IMR-90 (cell line): ENCODE results near the gene LRP5. TPM values are rescaled to one million over a fixed set of nuclear protein-coding genes. Genes with fewer than 3 reads are reported as not detected.

Source experiments
- ATAC-seq: fragments of 200-7000 bp; cut with Tn5 transposase; 2 replicates; pipeline ENCODE4 v1.9.1; 2020; ENCODE audit warnings: low read depth, mild to moderate bottlenecking, moderate library complexity
- BruUV-seq: library from RNA; stranded (reverse); fragments of 400-500 nt; replicated peaks from 2 replicates; lab custom pipeline; 2021; lab: Mats Ljungman, UMichigan
- CTCF ChIA-PET: fragments of 300-600 bp; formaldehyde crosslinking; extraction: SDS; loops from one replicate; lab custom pipeline; 2021; ENCODE audit warnings: antibody characterized with exemption; lab: Yijun Ruan, JAX
- POLR2A ChIA-PET: fragments of 300-600 bp; sonication (Branson Sonifier 250); formaldehyde crosslinking; loops from one replicate; lab custom pipeline; 2022; ENCODE audit warnings: antibody characterized with exemption; ENCODE audit not compliant: unreplicated experiment; lab: Charles Lee
- DNase-seq: peaks from one replicate; pipeline ENCODE4 v3.0.0; 2013
- H2AFZ ChIP-seq: replicated peaks from 2 replicates; pipeline ENCODE3; 2013; ENCODE audit warnings: low read length, mild to moderate bottlenecking; ENCODE audit not compliant: poor library complexity
- H2AK5ac ChIP-seq: 2 replicates; pipeline ENCODE4 v1.6.1; 2013; ENCODE audit warnings: low read depth, low read length, inconsistent platforms
- H2AK9ac ChIP-seq: replicated peaks from 2 replicates; pipeline ENCODE3; 2013; ENCODE audit warnings: mild to moderate bottlenecking, low read depth, low read length, moderate library complexity; ENCODE audit not compliant: poor library complexity
- H2BK120ac ChIP-seq: 2 replicates; pipeline ENCODE4 v1.6.1; 2013; ENCODE audit warnings: low read depth, low read length, inconsistent platforms
- H2BK15ac ChIP-seq: 3 replicates; pipeline ENCODE4 v1.6.1; 2013; ENCODE audit warnings: low read depth, low read length, inconsistent platforms
- H2BK20ac ChIP-seq: 2 replicates; pipeline ENCODE4 v1.6.1; 2013; ENCODE audit warnings: low read depth, mild to moderate bottlenecking, inconsistent platforms, low read length, moderate library complexity
- H2BK5ac ChIP-seq: 2 replicates; pipeline ENCODE4 v1.6.1; 2013; ENCODE audit warnings: mild to moderate bottlenecking, low read depth, low read length, inconsistent platforms; ENCODE audit not compliant: poor library complexity, severe bottlenecking
- H3K14ac ChIP-seq: replicated peaks from 2 replicates; pipeline ENCODE4 v1.6.1; 2013; ENCODE audit warnings: low read depth, low read length, inconsistent platforms
- H3K18ac ChIP-seq: 2 replicates; pipeline ENCODE4 v1.6.1; 2013; ENCODE audit warnings: low read depth, low read length, control low read depth
- H3K23ac ChIP-seq: 2 replicates; pipeline ENCODE4 v1.6.1; 2013; ENCODE audit warnings: low read depth, low read length, inconsistent platforms
- H3K27ac ChIP-seq: 2 replicates; pipeline ENCODE4 v1.5.1; 2013; ENCODE audit warnings: mild to moderate bottlenecking, control low read depth, low read length; ENCODE audit not compliant: insufficient read depth
- H3K27me3 ChIP-seq: 2 replicates; pipeline ENCODE4 v1.6.1; 2013; ENCODE audit warnings: low read length; ENCODE audit not compliant: control insufficient read depth, insufficient read depth
- H3K36me3 ChIP-seq: 2 replicates; pipeline ENCODE4 v1.6.1; 2013; ENCODE audit warnings: low read length, mixed read lengths; ENCODE audit not compliant: control insufficient read depth, insufficient read depth
- H3K4ac ChIP-seq: 2 replicates; pipeline ENCODE4 v1.6.1; 2013; ENCODE audit warnings: low read depth, low read length, inconsistent platforms
- H3K4me1 ChIP-seq: 2 replicates; pipeline ENCODE4 v1.6.1; 2013; ENCODE audit warnings: low read length, mixed read lengths; ENCODE audit not compliant: control insufficient read depth, insufficient read depth
- H3K4me2 ChIP-seq: 2 replicates; pipeline ENCODE4 v1.6.1; 2013; ENCODE audit warnings: low read depth, mild to moderate bottlenecking, control low read depth, low read length, moderate library complexity
- H3K4me3 ChIP-seq: 2 replicates; pipeline ENCODE4 v1.5.1; 2013; ENCODE audit warnings: low read depth, mild to moderate bottlenecking, control low read depth, low read length, moderate library complexity; ENCODE audit not compliant: insufficient read depth
- H3K56ac ChIP-seq: 2 replicates; pipeline ENCODE4 v1.6.1; 2013; ENCODE audit warnings: low read length, inconsistent platforms; ENCODE audit not compliant: insufficient read depth; ENCODE audit errors: extremely low read depth
- H3K79me1 ChIP-seq, 2 experiments: 2 replicates each; pipeline ENCODE4 v1.6.1; 2013; ENCODE audit warnings: low read length in 2 of 2, inconsistent platforms in 1 of 2, low read depth in 1 of 2
- H3K9ac ChIP-seq: 2 replicates; pipeline ENCODE4 v1.6.1; 2013; ENCODE audit warnings: low read depth, low read length, control low read depth
- H3K9me1 ChIP-seq: 2 replicates; pipeline ENCODE4 v1.6.1; 2013; ENCODE audit warnings: low read length, inconsistent platforms; ENCODE audit not compliant: insufficient read depth
- H3K9me3 ChIP-seq: 2 replicates; pipeline ENCODE4 v1.6.1; 2013; ENCODE audit warnings: low read length; ENCODE audit not compliant: control insufficient read depth, insufficient read depth
- H4K20me1 ChIP-seq: 2 replicates; pipeline ENCODE4 v1.6.1; 2013; ENCODE audit warnings: low read length, inconsistent platforms; ENCODE audit not compliant: insufficient read depth
- H4K5ac ChIP-seq: 2 replicates; pipeline ENCODE4 v1.6.1; 2013; ENCODE audit warnings: mild to moderate bottlenecking, low read depth, low read length, control low read depth
- H4K8ac ChIP-seq, 2 experiments: 2 replicates each; pipeline ENCODE4 v1.6.1; 2013; ENCODE audit warnings: low read depth in 2 of 2, low read length in 2 of 2, control low read depth in 1 of 2, inconsistent platforms in 1 of 2
- H4K91ac ChIP-seq: 2 replicates; pipeline ENCODE4 v1.6.1; 2013; ENCODE audit warnings: low read depth, low read length, inconsistent platforms; ENCODE audit not compliant: insufficient read depth
- CHD1 ChIP-seq: IDR thresholded peaks from 2 replicates; pipeline ENCODE4 v1.6.1; 2012; ENCODE audit warnings: low read depth, low read length, improper control_type of control experiment
- NFE2L2 ChIP-seq: fragments of 150-350 bp; IDR thresholded peaks from 2 replicates; pipeline ENCODE4 v1.6.1; 2016; ENCODE audit warnings: low read depth, mild to moderate bottlenecking, low read length
- RCOR1 ChIP-seq: IDR thresholded peaks from 2 replicates; pipeline ENCODE4 v1.6.1; 2012; ENCODE audit warnings: mild to moderate bottlenecking, low read length, improper control_type of control experiment; ENCODE audit not compliant: insufficient replicate concordance
- SMC3 ChIP-seq: fragments of 150-350 bp; IDR thresholded peaks from 2 replicates; pipeline ENCODE4 v1.6.1; 2016; ENCODE audit warnings: low read depth, mild to moderate bottlenecking, antibody characterized with exemption, low read length, moderate library complexity
- USF2 ChIP-seq: fragments of 150-350 bp; IDR thresholded peaks from 2 replicates; pipeline ENCODE4 v1.6.1; 2017; ENCODE audit warnings: mild to moderate bottlenecking, antibody characterized with exemption, low read length, low read depth
- WGBS, 2 experiments: methylation state at CpG; one replicate each; pipeline versions ENCODE4 v1.1.5 to v1.1.7; 2013; ENCODE audit warnings: missing lambda C conversion rate in 2 of 2; ENCODE audit not compliant: insufficient read length in 1 of 2; ENCODE audit errors: extremely low coverage in 2 of 2; 5-methylcytosine and 5-hydroxymethylcytosine counted together
- dilution Hi-C: fragments of 300-500 bp; cut with HindIII; formaldehyde crosslinking; loops from one replicate; pipeline ENCODE4 v1.14.3; 2018; ENCODE audit warnings: low sequenced_read_pairs; ENCODE audit not compliant: unreplicated experiment
- in situ Hi-C: fragments of 300-500 bp; cut with MboI; formaldehyde crosslinking; loops from 3 replicates; pipeline ENCODE4 v1.14.3; 2019; ENCODE audit warnings: low sequenced_read_pairs, inconsistent platforms, mixed read lengths
- intact Hi-C: fragments of 100-400 bp; cut with micrococcal nuclease; formaldehyde crosslinking; loops from 2 replicates; pipeline ENCODE4 v1.10.0; 2022
- polyA plus RNA-seq, 3 experiments: library from polyadenylated mRNA; depleted of rRNA; stranded (reverse); fragments of >200 nt; gene quantifications; 2 replicates each; pipeline ENCODE4 v1.2.3, GENCODE V29; 2012; ENCODE audit warnings: low replicate concordance in 1 of 3
- total RNA-seq: library from RNA; depleted of rRNA; stranded (reverse); fragments of >200 nt; gene quantifications from 2 replicates; pipeline ENCODE4 v1.2.3, GENCODE V29; 2012

The LRP5 gene
- total and polyA plus RNA-seq, 2 of the 4 experiments (the other 2 are of a cell fraction) = 10.4 to 15.0 TPM

- no peak overlapping the region for H3K4me3 ChIP-seq
- no peaks in the 10 kb centered on the region for H3K27me3 ChIP-seq
- H4K8ac ChIP-seq = no peak overlapping the region
- TF ChIP-seq RCOR1 = no peak
- no peak for TF ChIP-seq SMC3
- TF ChIP-seq USF2 = no peak
- TF ChIP-seq NFE2L2 = no peak
- TF ChIP-seq CHD1 = no peak
- no peak overlapping the region for H3K18ac ChIP-seq
- H4K5ac ChIP-seq = no peak overlapping the region
- no peak overlapping the region for H3K27ac ChIP-seq
- H2AK9ac ChIP-seq = no peak overlapping the region
- ChIA-PET POLR2A (no interaction called here), CTCF (no interaction called here)
- intact Hi-C loops = loop anchor here (5.0 kb wide), 1 partner anchor 47 kb away; no protein-coding TSS in a partner anchor
- ATAC-seq (no peak), DNase-seq (no peak)
- H2BK15ac ChIP-seq = no peak overlapping the region
- H3K9me1 ChIP-seq = peaks cover 22% of the 10 kb centered on the region
- H3K23ac ChIP-seq = no peak overlapping the region
- no peak overlapping the region for H3K9ac ChIP-seq
- H2AK5ac ChIP-seq = no peak overlapping the region
- H2AFZ ChIP-seq = no peak overlapping the region
- H3K4ac ChIP-seq = no peak overlapping the region
- dilution Hi-C loops = no loop called here
- H3K36me3 ChIP-seq = no peaks in the 10 kb centered on the region
- no peak overlapping the region for H2BK5ac ChIP-seq
- no peak overlapping the region for H2BK120ac ChIP-seq
- peaks cover 14 to 53% of the 10 kb centered on the region in 2 experiments for H3K79me1 ChIP-seq
- in situ Hi-C loops = no loop called here
- 80% methylated on average over 3 of the region's 8 CpGs; no CpG with 5 or more reads in 1 of the 2 experiments for WGBS, 2 experiments
- H4K91ac ChIP-seq = no peak overlapping the region
- no TSS peak for BruUV-seq
- no peaks in the 10 kb centered on the region for H3K9me3 ChIP-seq
- H3K4me2 ChIP-seq = no peak overlapping the region
- H2BK20ac ChIP-seq = no peak overlapping the region
- peaks cover 32% of the 10 kb centered on the region for H4K20me1 ChIP-seq
- H3K4me1 ChIP-seq = peaks cover 16% of the 10 kb centered on the region
- H3K14ac ChIP-seq = no peak overlapping the region
- H3K56ac ChIP-seq = no peak overlapping the region
Observed at GRCh38 chr11:68335683-68336082, 23.3 kb downstream of the LRP5 start.
